ENCODE results near the gene SEPTIN10.

- TF ChIP-seq, protein P1, sequence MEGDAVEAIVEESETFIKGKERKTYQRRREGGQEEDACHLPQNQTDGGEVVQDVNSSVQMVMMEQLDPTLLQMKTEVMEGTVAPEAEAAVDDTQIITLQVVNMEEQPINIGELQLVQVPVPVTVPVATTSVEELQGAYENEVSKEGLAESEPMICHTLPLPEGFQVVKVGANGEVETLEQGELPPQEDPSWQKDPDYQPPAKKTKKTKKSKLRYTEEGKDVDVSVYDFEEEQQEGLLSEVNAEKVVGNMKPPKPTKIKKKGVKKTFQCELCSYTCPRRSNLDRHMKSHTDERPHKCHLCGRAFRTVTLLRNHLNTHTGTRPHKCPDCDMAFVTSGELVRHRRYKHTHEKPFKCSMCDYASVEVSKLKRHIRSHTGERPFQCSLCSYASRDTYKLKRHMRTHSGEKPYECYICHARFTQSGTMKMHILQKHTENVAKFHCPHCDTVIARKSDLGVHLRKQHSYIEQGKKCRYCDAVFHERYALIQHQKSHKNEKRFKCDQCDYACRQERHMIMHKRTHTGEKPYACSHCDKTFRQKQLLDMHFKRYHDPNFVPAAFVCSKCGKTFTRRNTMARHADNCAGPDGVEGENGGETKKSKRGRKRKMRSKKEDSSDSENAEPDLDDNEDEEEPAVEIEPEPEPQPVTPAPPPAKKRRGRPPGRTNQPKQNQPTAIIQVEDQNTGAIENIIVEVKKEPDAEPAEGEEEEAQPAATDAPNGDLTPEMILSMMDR (IDR thresholded peaks at IDR 0.05; ENCODE audit: poor library complexity, severe bottlenecking) = no peak
- TF ChIP-seq, protein P2, sequence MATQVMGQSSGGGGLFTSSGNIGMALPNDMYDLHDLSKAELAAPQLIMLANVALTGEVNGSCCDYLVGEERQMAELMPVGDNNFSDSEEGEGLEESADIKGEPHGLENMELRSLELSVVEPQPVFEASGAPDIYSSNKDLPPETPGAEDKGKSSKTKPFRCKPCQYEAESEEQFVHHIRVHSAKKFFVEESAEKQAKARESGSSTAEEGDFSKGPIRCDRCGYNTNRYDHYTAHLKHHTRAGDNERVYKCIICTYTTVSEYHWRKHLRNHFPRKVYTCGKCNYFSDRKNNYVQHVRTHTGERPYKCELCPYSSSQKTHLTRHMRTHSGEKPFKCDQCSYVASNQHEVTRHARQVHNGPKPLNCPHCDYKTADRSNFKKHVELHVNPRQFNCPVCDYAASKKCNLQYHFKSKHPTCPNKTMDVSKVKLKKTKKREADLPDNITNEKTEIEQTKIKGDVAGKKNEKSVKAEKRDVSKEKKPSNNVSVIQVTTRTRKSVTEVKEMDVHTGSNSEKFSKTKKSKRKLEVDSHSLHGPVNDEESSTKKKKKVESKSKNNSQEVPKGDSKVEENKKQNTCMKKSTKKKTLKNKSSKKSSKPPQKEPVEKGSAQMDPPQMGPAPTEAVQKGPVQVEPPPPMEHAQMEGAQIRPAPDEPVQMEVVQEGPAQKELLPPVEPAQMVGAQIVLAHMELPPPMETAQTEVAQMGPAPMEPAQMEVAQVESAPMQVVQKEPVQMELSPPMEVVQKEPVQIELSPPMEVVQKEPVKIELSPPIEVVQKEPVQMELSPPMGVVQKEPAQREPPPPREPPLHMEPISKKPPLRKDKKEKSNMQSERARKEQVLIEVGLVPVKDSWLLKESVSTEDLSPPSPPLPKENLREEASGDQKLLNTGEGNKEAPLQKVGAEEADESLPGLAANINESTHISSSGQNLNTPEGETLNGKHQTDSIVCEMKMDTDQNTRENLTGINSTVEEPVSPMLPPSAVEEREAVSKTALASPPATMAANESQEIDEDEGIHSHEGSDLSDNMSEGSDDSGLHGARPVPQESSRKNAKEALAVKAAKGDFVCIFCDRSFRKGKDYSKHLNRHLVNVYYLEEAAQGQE (IDR thresholded peaks at IDR 0.05; ENCODE audit: borderline replicate concordance) = no peak
- no peak for TF ChIP-seq EZH2 (IDR thresholded peaks at IDR 0.05; ENCODE audit: borderline replicate concordance, insufficient read depth, low read length, poor library complexity, severe bottlenecking)
- no peak for TF ChIP-seq RAD21 (conservative IDR thresholded peaks at IDR 0.05)
- TF ChIP-seq EP300 (conservative IDR thresholded peaks at IDR 0.05; ENCODE audit: poor library complexity, severe bottlenecking) = no peak
- no peak for TF ChIP-seq POLR2AphosphoS5 (IDR thresholded peaks at IDR 0.05)
- TF ChIP-seq SMC3 (conservative IDR thresholded peaks at IDR 0.05; ENCODE audit: poor library complexity) = no peak
- no peak for TF ChIP-seq MXI1 (conservative IDR thresholded peaks at IDR 0.05; ENCODE audit: poor library complexity, severe bottlenecking)
Measured at GRCh38 chr2:109645412-109646184, 31.8 kb upstream of the SEPTIN10 start.
